H1 (cell line): ENCODE results near the gene HNRNPH2. TPM values are rescaled to one million over a fixed set of nuclear protein-coding genes. Genes with fewer than 3 reads are reported as not detected.

Experiments
- BACH1 ChIP-seq: IDR thresholded peaks from 2 replicates; pipeline ENCODE4 v1.6.1; 2012; ENCODE audit warnings: low read length, improper control_type of control experiment
- CHD7 ChIP-seq: fragments of 300-600 bp; sonication (generic); IDR thresholded peaks from 2 replicates; pipeline ENCODE4 v1.7.1; 2012; ENCODE audit warnings: low read length, moderate library complexity, mild to moderate bottlenecking, inconsistent platforms; ENCODE audit not compliant: insufficient replicate concordance
- CTCF ChIP-seq, 3 experiments: IDR thresholded peaks; 1 replicate in 2 of 3; 2 replicates in 1 of 3; pipeline versions ENCODE4 v1.5.1 to v1.6.1; 2011; ENCODE audit warnings: low read length in 3 of 3, mild to moderate bottlenecking in 3 of 3, inconsistent platforms in 2 of 3, low read depth in 1 of 3, moderate library complexity in 1 of 3; ENCODE audit not compliant: insufficient read depth in 1 of 3; ENCODE audit errors: control extremely low read depth in 1 of 3
- EP300 ChIP-seq, 2 experiments: IDR thresholded peaks; 1 replicate in 1 of 2; 2 replicates in 1 of 2; pipeline ENCODE4 v1.6.1; 2011 to 2012; ENCODE audit warnings: low read depth in 2 of 2, low read length in 2 of 2, mild to moderate bottlenecking in 2 of 2, borderline replicate concordance in 1 of 2, inconsistent platforms in 1 of 2, moderate library complexity in 1 of 2
- KDM1A ChIP-seq: fragments of 200-600, 300-600 bp; sonication (generic); IDR thresholded peaks from 2 replicates; pipeline ENCODE4 v1.7.1; 2016; ENCODE audit warnings: mild to moderate bottlenecking, low read length, borderline replicate concordance
- POU5F1 ChIP-seq: IDR thresholded peaks from 2 replicates; pipeline ENCODE4 v1.6.1; 2011; ENCODE audit warnings: low read depth, mild to moderate bottlenecking, low read length, moderate library complexity
- TEAD4 ChIP-seq: IDR thresholded peaks from 2 replicates; pipeline ENCODE4 v1.6.1; 2012; ENCODE audit warnings: low read depth, low read length, inconsistent platforms, mixed read lengths
- polyA plus RNA-seq, 7 experiments: library from polyadenylated mRNA; depleted of rRNA in 3 of 7; stranded (reverse) in 5 of 7; unstranded in 2 of 7; fragments of >200 nt in 5 of 7; fragments of 200-250 nt in 2 of 7; gene quantifications; 1 replicate in 5 of 7; 2 replicates in 1 of 7; 4 replicates in 1 of 7; pipeline versions ENCODE4 v1.2.1 to v1.2.3, GENCODE V29; 2011 to 2013; ENCODE audit warnings: missing spikeins in 2 of 7, mixed read lengths in 2 of 7
- total RNA-seq: library from RNA; stranded (reverse); fragmentation: NEBNext Ultra II Directional; extraction: Animal tissue kit (Norgen Biotek cat#: 25700); gene quantifications from 2 replicates; pipeline ENCODE4 v1.2.1, GENCODE V29; 2021

The HNRNPH2 gene
- total and polyA plus RNA-seq, 2 of the 8 experiments (the other 6 are each of a cell fraction or from before 2014, with no cell fraction given): 27.7 to 66.7 TPM

- no peak for TF ChIP-seq CTCF (IDR thresholded peaks at IDR 0.05; ENCODE audit: control extremely low read depth in 1 of 3, insufficient read depth in 1 of 3, low read depth in 1 of 3, low read length in 3 of 3)
- no peak for TF ChIP-seq CHD7
- TF ChIP-seq EP300 (IDR thresholded peaks at IDR 0.05; ENCODE audit: borderline replicate concordance in 1 of 2, low read depth in 2 of 2, low read length in 2 of 2): no peak
- TF ChIP-seq KDM1A: no peak
- no peak for TF ChIP-seq TEAD4
- no peak for TF ChIP-seq BACH1
- no peak for TF ChIP-seq POU5F1
Observed at GRCh38 chrX:101385795-101386541, 22.1 kb upstream of the HNRNPH2 start, which contains the start of gene BTK (continued).
